Activated naive CD8-positive, alpha-beta T cell (primary cell): ENCODE results near the gene PAX8.

Experiments used
- H3K27ac Mint-ChIP-seq: one replicate; pipeline ENCODE4 v1.8.0; 2021; ENCODE audit warnings: mixed read lengths
- H3K27me3 Mint-ChIP-seq: one replicate; pipeline ENCODE4 v1.8.0; 2021; ENCODE audit warnings: mixed read lengths
- H3K36me3 Mint-ChIP-seq: one replicate; pipeline ENCODE4 v1.8.0; 2021; ENCODE audit warnings: mixed read lengths
- H3K4me1 Mint-ChIP-seq: one replicate; pipeline ENCODE4 v1.8.0; 2021; ENCODE audit warnings: low read depth, mixed read lengths
- H3K4me3 Mint-ChIP-seq: one replicate; pipeline ENCODE4 v1.8.0; 2021; ENCODE audit warnings: mild to moderate bottlenecking, mixed read lengths
- H3K9me3 Mint-ChIP-seq: one replicate; pipeline ENCODE4 v1.8.0; 2021; ENCODE audit warnings: low read depth, mixed read lengths

The PAX8 gene

GRCh38 chr2:113207021-113207420, 71.7 kb downstream of the PAX8 start:
- Mint-ChIP-seq H3K36me3 (peaks cover 2% of the 10 kb centered on the region), H3K4me1 (peaks cover 29% of the 10 kb centered on the region), H3K9me3 (no peaks in the 10 kb centered on the region), H3K4me3 (no peak overlapping the region), H3K27me3 (no peaks in the 10 kb centered on the region), H3K27ac (no peak overlapping the region)

GRCh38 chr2:113206251-113206650, 72.5 kb downstream of the PAX8 start:
- peaks cover 2% of the 10 kb centered on the region for H3K36me3 Mint-ChIP-seq
- H3K27ac Mint-ChIP-seq, result peak overlapping the region; percentile 72
- no peak overlapping the region for H3K4me3 Mint-ChIP-seq
- no peaks in the 10 kb centered on the region for H3K9me3 Mint-ChIP-seq
- H3K4me1 Mint-ChIP-seq, result peaks cover 29% of the 10 kb centered on the region
- H3K27me3 Mint-ChIP-seq, result no peaks in the 10 kb centered on the region

GRCh38 chr2:113203901-113204519, 74.7 kb downstream of the PAX8 start:
- Mint-ChIP-seq H3K4me1 (peaks cover 32% of the 10 kb centered on the region), H3K27me3 (no peaks in the 10 kb centered on the region), H3K4me3 (no peak overlapping the region), H3K9me3 (no peaks in the 10 kb centered on the region), H3K36me3 (peaks cover 2% of the 10 kb centered on the region), H3K27ac (peak overlapping the region; percentile 78)

GRCh38 chr2:113203217-113203530, 75.5 kb downstream of the PAX8 start:
- peaks cover 30% of the 10 kb centered on the region for H3K4me1 Mint-ChIP-seq
- peaks cover 2% of the 10 kb centered on the region for H3K36me3 Mint-ChIP-seq
- peak overlapping the region; percentile 67 for H3K27ac Mint-ChIP-seq
- no peaks in the 10 kb centered on the region for H3K27me3 Mint-ChIP-seq
- H3K4me3 Mint-ChIP-seq, result no peak overlapping the region
- no peaks in the 10 kb centered on the region for H3K9me3 Mint-ChIP-seq

- peaks cover 32% of the 10 kb centered on the region for H3K4me1 Mint-ChIP-seq
- peak overlapping the region; percentile 67 for H3K27ac Mint-ChIP-seq
- no peak overlapping the region for H3K4me3 Mint-ChIP-seq
- no peaks in the 10 kb centered on the region for H3K9me3 Mint-ChIP-seq
- H3K36me3 Mint-ChIP-seq, result peaks cover 2% of the 10 kb centered on the region
- no peaks in the 10 kb centered on the region for H3K27me3 Mint-ChIP-seq
These were observed 76.2 kb downstream of the PAX8 start for GRCh38 chr2:113202305-113203216.

- peaks cover 2% of the 10 kb centered on the region for H3K36me3 Mint-ChIP-seq
- peak overlapping the region; percentile 50 for H3K27ac Mint-ChIP-seq
- no peaks in the 10 kb centered on the region for H3K27me3 Mint-ChIP-seq
- H3K4me1 Mint-ChIP-seq, result peaks cover 39% of the 10 kb centered on the region
- H3K4me3 Mint-ChIP-seq, result no peak overlapping the region
- H3K9me3 Mint-ChIP-seq, result no peaks in the 10 kb centered on the region
These were observed 77.0 kb downstream of the PAX8 start for GRCh38 chr2:113201496-113202304.

- Mint-ChIP-seq H3K9me3 (no peaks in the 10 kb centered on the region), H3K36me3 (peaks cover 4% of the 10 kb centered on the region), H3K27me3 (no peaks in the 10 kb centered on the region), H3K27ac (peak overlapping the region; percentile 79), H3K4me1 (peaks cover 41% of the 10 kb centered on the region), H3K4me3 (no peak overlapping the region)
These were observed 77.8 kb downstream of the PAX8 start for GRCh38 chr2:113200736-113201490.

GRCh38 chr2:113200236-113200635, 78.5 kb downstream of the PAX8 start:
- Mint-ChIP-seq H3K9me3 (no peaks in the 10 kb centered on the region), H3K27me3 (no peaks in the 10 kb centered on the region), H3K4me3 (no peak overlapping the region), H3K27ac (peak overlapping the region; percentile 79), H3K36me3 (peaks cover 4% of the 10 kb centered on the region), H3K4me1 (peaks cover 44% of the 10 kb centered on the region)

GRCh38 chr2:113198790-113199612, 79.7 kb downstream of the PAX8 start:
- Mint-ChIP-seq H3K27ac (peak overlapping the region; percentile 79), H3K27me3 (no peaks in the 10 kb centered on the region), H3K4me1 (peaks cover 45% of the 10 kb centered on the region), H3K4me3 (no peak overlapping the region), H3K9me3 (no peaks in the 10 kb centered on the region), H3K36me3 (peaks cover 6% of the 10 kb centered on the region)

GRCh38 chr2:113198048-113198789, 80.5 kb downstream of the PAX8 start:
- Mint-ChIP-seq H3K36me3 (peaks cover 5% of the 10 kb centered on the region), H3K27me3 (no peaks in the 10 kb centered on the region), H3K9me3 (no peaks in the 10 kb centered on the region), H3K4me3 (no peak overlapping the region), H3K27ac (no peak overlapping the region), H3K4me1 (peaks cover 45% of the 10 kb centered on the region)

- no peak overlapping the region for H3K4me3 Mint-ChIP-seq
- peak overlapping the region; percentile 7 for H3K27ac Mint-ChIP-seq
- H3K4me1 Mint-ChIP-seq, result peaks cover 41% of the 10 kb centered on the region
- no peaks in the 10 kb centered on the region for H3K27me3 Mint-ChIP-seq
- H3K9me3 Mint-ChIP-seq, result no peaks in the 10 kb centered on the region
- peaks cover 5% of the 10 kb centered on the region for H3K36me3 Mint-ChIP-seq
These were observed 81.2 kb downstream of the PAX8 start for GRCh38 chr2:113197347-113198047.

- H3K4me1 Mint-ChIP-seq, result peaks cover 41% of the 10 kb centered on the region
- no peak overlapping the region for H3K4me3 Mint-ChIP-seq
- peaks cover 5% of the 10 kb centered on the region for H3K36me3 Mint-ChIP-seq
- no peaks in the 10 kb centered on the region for H3K9me3 Mint-ChIP-seq
- peak overlapping the region; percentile 7 for H3K27ac Mint-ChIP-seq
- H3K27me3 Mint-ChIP-seq, result no peaks in the 10 kb centered on the region
These were observed 81.9 kb downstream of the PAX8 start for GRCh38 chr2:113196839-113197238.
